SH-SY5Y (cell line): ENCODE data around the gene TNS1.

Source experiments
- GATA2 ChIP-seq: IDR thresholded peaks from 2 replicates; pipeline ENCODE4 v1.6.1; 2011; ENCODE audit warnings: mild to moderate bottlenecking, low read depth, low read length
- GATA3 ChIP-seq: IDR thresholded peaks from 2 replicates; pipeline ENCODE4 v1.6.1; 2011; ENCODE audit warnings: low read depth, mild to moderate bottlenecking, low read length, moderate library complexity

TNS1 gene

GRCh38 chr2:217999595-217999959 lies 3.2 kb downstream of the TNS1 start:
- no peak for TF ChIP-seq GATA2
- no peak for TF ChIP-seq GATA3

- TF ChIP-seq GATA3 (no peak), GATA2 (no peak)
These were observed 3.7 kb downstream of the TNS1 start for GRCh38 chr2:217998926-217999594.

DNA sequence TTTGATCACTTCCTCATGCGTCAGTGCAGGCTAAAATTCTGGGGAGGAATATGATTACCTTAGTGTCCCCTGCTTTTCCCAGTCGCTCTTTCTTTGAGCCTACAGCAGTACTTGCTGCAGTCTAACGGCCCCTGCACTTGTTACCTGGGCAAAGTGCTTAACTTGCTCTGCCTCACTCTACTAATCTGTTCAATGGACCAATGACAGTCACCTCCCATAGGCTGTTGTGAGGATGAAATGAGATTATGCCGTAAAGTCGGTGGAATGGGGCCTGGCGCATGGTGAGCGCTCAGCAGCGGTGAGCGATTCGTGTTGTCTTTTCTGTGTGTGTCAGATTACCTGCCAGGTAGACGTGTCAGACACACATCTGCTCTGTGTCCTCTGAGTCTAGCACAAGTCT lies 5.3 kb downstream of the TNS1 start:
- TF ChIP-seq GATA2 (no peak), GATA3 (no peak)

GRCh38 chr2:217996361-217996760 lies 6.4 kb downstream of the TNS1 start:
- TF ChIP-seq GATA3 (no peak), GATA2 (no peak)

DNA sequence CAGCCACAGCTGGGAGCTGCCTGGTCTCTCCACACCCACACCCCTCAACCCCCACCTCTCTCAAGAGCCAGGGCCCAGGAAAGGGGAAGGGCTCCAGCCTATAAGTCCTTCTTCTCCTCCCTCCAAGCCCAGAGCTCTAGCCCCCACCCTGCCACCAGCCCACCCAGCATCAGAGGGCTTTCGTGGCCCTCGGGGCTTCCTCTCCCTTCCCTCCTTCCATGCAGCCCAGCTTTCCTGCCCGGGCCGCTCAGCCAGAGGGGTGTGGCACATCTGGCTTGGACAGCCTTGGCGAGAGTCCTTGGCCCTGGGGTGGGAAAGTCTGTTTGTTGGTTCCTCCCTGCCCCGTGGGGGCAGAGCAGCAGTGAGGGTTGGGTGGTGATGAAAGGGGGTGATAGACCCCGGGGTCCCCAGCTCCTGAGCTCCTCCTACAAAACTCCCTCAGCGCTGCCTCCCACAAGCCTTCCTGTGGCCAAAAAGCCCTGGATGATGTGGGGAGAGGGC lies 7.0 kb downstream of the TNS1 start:
- TF ChIP-seq GATA2: no peak
- TF ChIP-seq GATA3: no peak

- TF ChIP-seq GATA2: no peak
- TF ChIP-seq GATA3: no peak
These were observed 8.0 kb downstream of the TNS1 start for GRCh38 chr2:217994776-217995274.

DNA sequence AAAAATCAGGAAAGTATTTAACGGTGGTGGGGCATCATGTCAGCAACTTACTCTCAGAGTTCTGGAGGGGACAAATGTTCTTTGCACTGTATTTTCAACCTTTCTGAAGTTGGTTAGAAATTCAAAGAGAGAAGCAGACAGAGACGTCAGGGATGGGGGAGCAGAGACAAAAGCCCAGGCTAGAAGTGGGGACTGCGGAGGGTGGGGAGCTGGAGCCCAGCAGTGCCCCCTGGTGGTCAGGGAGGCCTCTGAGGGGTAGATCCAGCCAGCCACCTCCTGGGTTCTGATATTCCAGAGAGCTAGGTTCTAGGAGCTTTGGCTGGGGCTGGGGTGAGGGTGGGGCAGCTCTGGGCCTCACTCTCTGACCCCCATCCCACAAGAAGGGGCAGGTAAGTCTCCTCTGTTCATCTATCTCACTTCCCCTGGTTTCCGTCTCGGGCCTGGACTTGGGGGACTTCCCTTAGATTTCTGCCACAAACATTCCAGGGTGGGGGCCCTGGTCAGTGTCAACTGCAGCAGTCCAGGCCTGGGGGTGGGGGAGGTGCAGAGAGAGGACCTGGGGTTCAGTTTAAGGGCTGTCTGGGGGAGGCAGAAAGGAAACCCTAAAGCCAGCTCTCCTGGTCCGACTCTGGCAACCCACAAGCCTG lies 8.9 kb downstream of the TNS1 start:
- TF ChIP-seq GATA2 (no peak), GATA3 (no peak)

- no peak for TF ChIP-seq GATA2
- TF ChIP-seq GATA3: no peak
These were observed 9.7 kb downstream of the TNS1 start for GRCh38 chr2:217993138-217993537.

- TF ChIP-seq GATA2 (no peak), GATA3 (no peak)
These were observed 10.7 kb downstream of the TNS1 start for GRCh38 chr2:217992061-217992460.

- TF ChIP-seq GATA2: no peak
- no peak for TF ChIP-seq GATA3
These were observed 11.9 kb downstream of the TNS1 start for GRCh38 chr2:217990791-217991465.

GRCh38 chr2:217990389-217990788 lies 12.4 kb downstream of the TNS1 start:
- TF ChIP-seq GATA2: no peak
- TF ChIP-seq GATA3: no peak

DNA sequence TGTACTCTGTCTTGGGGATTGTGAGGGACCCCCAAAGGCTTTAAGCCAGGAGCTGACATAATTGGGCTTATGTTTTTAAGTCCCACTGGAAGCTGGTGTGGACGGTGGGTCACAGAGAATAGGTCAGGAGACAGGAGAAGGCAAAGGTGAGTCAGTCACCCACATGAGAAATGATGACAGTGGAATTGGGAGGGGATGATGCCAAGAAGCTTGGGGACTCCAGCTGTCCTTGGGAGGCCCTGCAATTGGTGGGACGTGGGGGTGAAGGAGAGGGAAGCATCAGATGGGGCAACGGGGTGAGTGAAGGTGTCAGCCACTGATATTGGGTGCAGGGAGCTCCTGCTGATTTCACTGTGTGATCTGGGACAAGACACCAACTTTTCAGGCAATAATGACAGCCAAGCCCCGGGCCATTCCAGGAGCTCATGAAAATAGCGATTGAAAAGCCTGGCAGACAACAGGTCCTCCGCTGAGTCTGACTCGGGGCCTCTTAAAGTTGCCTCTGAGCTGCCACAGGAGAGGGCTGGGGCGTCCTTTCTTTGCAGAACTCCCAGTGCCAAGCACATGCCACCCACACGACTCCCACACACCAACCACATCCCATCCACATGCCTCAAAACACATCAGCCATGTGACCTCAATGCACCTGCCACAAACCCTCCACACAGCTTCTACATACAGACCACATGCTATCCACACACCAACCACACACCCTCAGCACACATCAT lies 13.4 kb downstream of the TNS1 start:
- TF ChIP-seq GATA3: no peak
- no peak for TF ChIP-seq GATA2

GRCh38 chr2:217988840-217989204 lies 14.0 kb downstream of the TNS1 start:
- TF ChIP-seq GATA3: no peak
